ENCODE results near the gene VRK3. TPM values are rescaled to one million over a fixed set of nuclear protein-coding genes. Genes with fewer than 3 reads are reported as not detected.
"Not testable (repeated sequence)": the region's sequence is repeated elsewhere in the genome, so short reads cannot be mapped to it uniquely, and the experiment has no call there.

VRK3 gene
- polyA plus RNA-seq, 1 of the 3 experiments (the other 2 are of a cell fraction), result 30.3 TPM

DNA sequence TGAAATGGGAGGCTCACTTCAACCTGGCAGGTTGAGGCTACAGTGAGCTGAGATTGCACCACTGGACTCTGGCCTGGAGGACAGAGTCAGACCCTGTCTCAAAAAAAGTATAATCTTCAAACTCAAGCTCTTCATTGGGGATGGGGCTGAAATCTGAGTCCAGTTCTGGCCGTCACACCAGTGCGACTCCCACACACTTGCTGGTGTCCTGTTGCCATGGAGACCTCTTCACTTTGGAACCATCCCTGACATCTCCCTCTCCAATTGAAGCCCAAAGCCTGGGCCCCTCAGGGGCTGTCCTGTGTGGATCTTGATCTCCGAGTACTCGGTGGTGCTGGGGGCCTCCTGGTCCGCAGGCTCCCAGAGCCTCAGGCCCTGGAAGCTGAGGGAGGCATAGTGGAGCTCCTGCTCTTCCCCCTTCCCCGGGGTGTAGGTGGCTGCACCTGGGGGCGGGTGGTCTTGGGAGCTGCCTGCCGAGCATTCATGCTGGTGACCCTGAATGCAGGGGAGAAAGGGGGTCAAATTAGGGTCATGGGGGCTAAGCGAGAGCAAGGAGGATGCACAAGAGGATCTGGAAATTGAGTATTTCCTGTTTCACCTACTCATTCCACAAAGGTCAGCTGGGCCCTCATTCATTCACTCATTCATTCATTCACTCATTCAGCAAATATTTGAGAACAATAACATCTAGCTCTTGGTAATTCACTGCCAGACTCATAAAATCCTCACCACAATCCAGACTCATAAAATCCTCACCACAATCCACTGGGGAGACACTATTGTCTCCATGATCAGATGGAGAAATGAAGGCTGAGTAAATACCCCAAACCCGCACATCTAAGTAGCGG, 75.2 kb downstream of the VRK3 start:
- POLR2A ChIA-PET, result no interaction called here
- no peak for DNase-seq

GRCh38 chr19:49946415-49946814, 78.8 kb downstream of the VRK3 start:
- Histone ChIP-seq H3K27me3 (ENCODE audit: insufficient read depth) (peaks cover 60% of the 10 kb centered on the region; the same call in 1 of the 2 replicates), H3K79me2 (ENCODE audit: insufficient read depth) (no peaks in the 10 kb centered on the region), H3K9me3 (no peaks in the 10 kb centered on the region), H3F3A (replicated peaks; ENCODE audit: insufficient read depth) (no peaks in the 10 kb centered on the region), H2AFZ (ENCODE audit: low read depth) (no peak overlapping the region), H3K36me3 (replicated peaks in 1 of 2; ENCODE audit: control insufficient read depth in 1 of 2, insufficient read depth in 2 of 2, low read length in 1 of 2) (no peaks in the 10 kb centered on the region), H3K4me2 (no peak overlapping the region), H3K4me1 (ENCODE audit: control insufficient read depth in 1 of 2, insufficient read depth in 2 of 2, low read depth in 1 of 2, low read length in 1 of 2) (no peaks in the 10 kb centered on the region), H3K9ac (no peak overlapping the region), H3K4me3 (ENCODE audit: low read depth in 2 of 2, low read length in 1 of 2) (no peak overlapping the region), H3K27ac (ENCODE audit: low read depth in 2 of 2, low read length in 1 of 2) (no peak overlapping the region), H3K9me2 (no peaks in the 10 kb centered on the region), H4K20me1 (ENCODE audit: insufficient read depth) (no peaks in the 10 kb centered on the region)
- CTCF ChIA-PET, result interaction anchor here (1.1 to 5.9 kb wide), 2 partner anchors 8 to 11 kb away, joined by 3 to 48 read pairs; no protein-coding TSS in a partner anchor
- POLR2A ChIA-PET, result no interaction called here
- DNase-seq, result no peak
- TF ChIP-seq GABPA (IDR thresholded peaks at IDR 0.05; ENCODE audit: low read depth) (no peak), PBX3 (IDR thresholded peaks at IDR 0.05) (peak; percentile 59)
- WGBS (ENCODE audit: low lambda C conversion rate), result 32% methylated on average over 8 of the region's 8 CpGs

More for the DNA sequence above, 75.2 kb downstream of the VRK3 start:
- H3K9me3 ChIP-seq, result no peaks in the 10 kb centered on the region
- no peaks in the 10 kb centered on the region for H4K20me1 ChIP-seq (ENCODE audit: insufficient read depth)
- H2AFZ ChIP-seq (ENCODE audit: low read depth), result no peak overlapping the region
- H3K9ac ChIP-seq, result no peak overlapping the region
- no peak for TF ChIP-seq FOSL2 (IDR thresholded peaks at IDR 0.05; ENCODE audit: borderline replicate concordance, low read depth)
- no peak for TF ChIP-seq EZH2phosphoT487 (IDR thresholded peaks at IDR 0.05; ENCODE audit: borderline replicate concordance, low read depth)
- no peak for TF ChIP-seq USF1 (IDR thresholded peaks at IDR 0.05; ENCODE audit: borderline replicate concordance, low read depth)
- H3K9me2 ChIP-seq, result no peaks in the 10 kb centered on the region
- H3K4me3 ChIP-seq (ENCODE audit: low read depth in 2 of 2, low read length in 1 of 2), result no peak overlapping the region
- WGBS (ENCODE audit: low lambda C conversion rate), result 20% methylated on average over 8 of the region's 11 CpGs
- no peak overlapping the region for H3K27ac ChIP-seq (ENCODE audit: low read depth in 2 of 2, low read length in 1 of 2)
- no peaks in the 10 kb centered on the region for H3F3A ChIP-seq (replicated peaks; ENCODE audit: insufficient read depth)
- no peak overlapping the region for H3K4me2 ChIP-seq
- H3K36me3 ChIP-seq (replicated peaks in 1 of 2; ENCODE audit: control insufficient read depth in 1 of 2, insufficient read depth in 2 of 2, low read length in 1 of 2), result no peaks in the 10 kb centered on the region
- no peaks in the 10 kb centered on the region for H3K4me1 ChIP-seq (ENCODE audit: control insufficient read depth in 1 of 2, insufficient read depth in 2 of 2, low read depth in 1 of 2, low read length in 1 of 2)
- H3K79me2 ChIP-seq (ENCODE audit: insufficient read depth), result no peaks in the 10 kb centered on the region
- peaks cover 83% of the 10 kb centered on the region for H3K27me3 ChIP-seq (ENCODE audit: insufficient read depth)
- CTCF ChIA-PET, result interaction anchor here (3.5 to 5.9 kb wide), 2 partner anchors 12 to 33 kb away, joined by 13 to 48 read pairs; no protein-coding TSS in a partner anchor

DNA sequence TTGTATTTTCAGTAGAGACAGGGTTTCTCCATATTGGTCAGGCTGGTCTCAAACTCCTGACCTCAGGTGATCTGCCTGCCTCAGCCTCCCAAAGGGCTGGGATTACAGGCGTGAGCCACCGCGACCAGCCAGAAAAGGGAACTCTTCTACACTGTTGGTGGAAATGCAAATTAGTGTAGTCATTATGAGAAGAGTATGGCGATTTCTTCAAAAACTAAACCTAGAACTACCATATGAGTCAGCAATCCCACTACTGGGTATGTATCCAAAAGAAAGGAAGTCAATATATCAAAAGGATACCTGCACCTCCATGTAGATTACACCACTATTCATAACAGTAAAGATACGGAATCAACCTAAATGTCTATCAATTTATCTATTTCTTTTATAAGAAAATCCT, 80.6 kb downstream of the VRK3 start:
- H3K9me2 ChIP-seq, CTCF ChIA-PET: not testable (repeated sequence)

More for the DNA sequence above, 80.6 kb downstream of the VRK3 start:
- H3K27ac ChIP-seq (ENCODE audit: low read depth in 2 of 2, low read length in 1 of 2); H3K4me1 ChIP-seq (ENCODE audit: control insufficient read depth in 1 of 2, insufficient read depth in 2 of 2, low read depth in 1 of 2, low read length in 1 of 2); H3K9me3 ChIP-seq; H3K79me2 ChIP-seq (ENCODE audit: insufficient read depth); H3K9ac ChIP-seq; H3F3A ChIP-seq (replicated peaks; ENCODE audit: insufficient read depth); H3K36me3 ChIP-seq (replicated peaks in 1 of 2; ENCODE audit: control insufficient read depth in 1 of 2, insufficient read depth in 2 of 2, low read length in 1 of 2); POLR2A ChIA-PET; H2AFZ ChIP-seq (ENCODE audit: low read depth); DNase-seq; H3K4me3 ChIP-seq (ENCODE audit: low read depth in 2 of 2, low read length in 1 of 2); H3K4me2 ChIP-seq; H4K20me1 ChIP-seq (ENCODE audit: insufficient read depth): not testable (repeated sequence)
- 57% methylated on average over 5 of the region's 5 CpGs for WGBS (ENCODE audit: low lambda C conversion rate)
- peaks cover 48% of the 10 kb centered on the region; the same call in 1 of the 2 replicates for H3K27me3 ChIP-seq (ENCODE audit: insufficient read depth)

All from SK-N-SH (cell line).